ENCODE measurements around the gene TCERG1. TPM values are rescaled to one million over a fixed set of nuclear protein-coding genes. Genes with fewer than 3 reads are reported as not detected.

The TCERG1 gene
- total RNA-seq, 2 donors from 2014 or later, result 108 to 144 TPM

- Mint-ChIP-seq H3K9me3 (no peaks in the 10 kb centered on the region), H3K27ac (no peak overlapping the region), H3K4me1 (no peaks in the 10 kb centered on the region), H3K27me3 (ENCODE audit: insufficient read depth) (peaks cover 10% of the 10 kb centered on the region), H3K4me3 (no peak overlapping the region), H3K36me3 (ENCODE audit: low read depth) (no peaks in the 10 kb centered on the region)
- WGBS, 2 experiments (ENCODE audit: insufficient coverage in 1 of 2, insufficient read length in 1 of 2), result 33 to 47% methylated on average over 2 to 3 of the region's 4 CpGs
- Histone ChIP-seq H3K9me3 (ENCODE audit: control insufficient read depth, low read length) (no peaks in the 10 kb centered on the region), H3K4me1 (ENCODE audit: control insufficient read depth, insufficient read depth, low read length) (no peaks in the 10 kb centered on the region), H3K4me3 (ENCODE audit: low read length) (no peak overlapping the region), H3K27ac (ENCODE audit: low read depth, low read length) (no peak overlapping the region), H3K36me3 (ENCODE audit: control insufficient read depth, insufficient read depth, low read length) (no peaks in the 10 kb centered on the region), H3K9ac (ENCODE audit: extremely low read depth, low read length, poor library complexity, severe bottlenecking) (no peak overlapping the region), H3K27me3 (ENCODE audit: control insufficient read depth, insufficient read depth, low read length, poor library complexity, severe bottlenecking) (peaks cover 18% of the 10 kb centered on the region)
- no peak for DNase-seq
- TF ChIP-seq CTCF (conservative IDR thresholded peaks at IDR 0.05), result no peak
These were observed 19.5 kb upstream of the TCERG1 start for GRCh38 chr5:146427619-146427997.

- no peak overlapping the region for H3K27ac ChIP-seq (ENCODE audit: low read depth, low read length)
- no peak for DNase-seq
- no peaks in the 10 kb centered on the region for H3K4me1 Mint-ChIP-seq
- H3K4me1 ChIP-seq (ENCODE audit: control insufficient read depth, insufficient read depth, low read length), result no peaks in the 10 kb centered on the region
- no peaks in the 10 kb centered on the region for H3K9me3 Mint-ChIP-seq
- H3K27ac Mint-ChIP-seq, result no peak overlapping the region
- no peak overlapping the region for H3K9ac ChIP-seq (ENCODE audit: extremely low read depth, low read length, poor library complexity, severe bottlenecking)
- no peaks in the 10 kb centered on the region for H3K9me3 ChIP-seq (ENCODE audit: control insufficient read depth, low read length)
- H3K27me3 ChIP-seq (ENCODE audit: control insufficient read depth, insufficient read depth, low read length, poor library complexity, severe bottlenecking), result peaks cover 21% of the 10 kb centered on the region
- H3K4me3 Mint-ChIP-seq, result no peak overlapping the region
- peaks cover 10% of the 10 kb centered on the region for H3K27me3 Mint-ChIP-seq (ENCODE audit: insufficient read depth)
- no peak for TF ChIP-seq CTCF (conservative IDR thresholded peaks at IDR 0.05)
- no peak overlapping the region for H3K4me3 ChIP-seq (ENCODE audit: low read length)
- H3K36me3 Mint-ChIP-seq (ENCODE audit: low read depth), result no peaks in the 10 kb centered on the region
- no peaks in the 10 kb centered on the region for H3K36me3 ChIP-seq (ENCODE audit: control insufficient read depth, insufficient read depth, low read length)
- 86% methylated on average over 8 of the region's 8 CpGs for WGBS, 2 experiments (ENCODE audit: insufficient coverage in 1 of 2, insufficient read length in 1 of 2)
These were observed 18.5 kb upstream of the TCERG1 start for GRCh38 chr5:146428658-146429057.

DNA sequence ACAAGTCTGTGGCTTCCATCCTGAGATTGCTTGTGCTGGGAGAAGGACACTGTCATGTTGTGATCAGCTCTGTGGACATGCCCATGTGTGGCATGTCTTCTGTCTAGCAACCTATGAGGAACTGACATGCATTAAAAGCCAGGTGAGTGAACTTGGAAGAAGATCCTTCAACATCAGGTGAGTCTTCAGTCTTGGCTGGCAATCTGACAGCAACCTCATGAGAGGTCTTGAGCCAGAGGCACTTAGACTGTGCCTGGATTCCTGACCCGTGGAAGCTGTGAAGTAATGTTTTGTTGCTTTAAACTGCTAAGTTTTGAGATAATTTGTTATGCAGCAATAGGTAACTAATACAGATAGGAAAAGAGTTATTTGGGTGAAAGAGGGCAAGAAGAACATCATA lies 6.8 kb upstream of the TCERG1 start:
- Mint-ChIP-seq H3K4me1 (peaks cover 11% of the 10 kb centered on the region), H3K27me3 (ENCODE audit: insufficient read depth) (peaks cover 17% of the 10 kb centered on the region), H3K9me3 (no peaks in the 10 kb centered on the region), H3K27ac (no peak overlapping the region), H3K36me3 (ENCODE audit: low read depth) (no peaks in the 10 kb centered on the region), H3K4me3 (no peak overlapping the region)
- H3K4me1 ChIP-seq (ENCODE audit: control insufficient read depth, insufficient read depth, low read length), result peaks cover 4% of the 10 kb centered on the region
- H3K9ac ChIP-seq (ENCODE audit: extremely low read depth, low read length, poor library complexity, severe bottlenecking), result no peak overlapping the region
- H3K36me3 ChIP-seq (ENCODE audit: control insufficient read depth, insufficient read depth, low read length), result no peaks in the 10 kb centered on the region
- H3K9me3 ChIP-seq (ENCODE audit: control insufficient read depth, low read length), result no peaks in the 10 kb centered on the region
- TF ChIP-seq CTCF (conservative IDR thresholded peaks at IDR 0.05), result no peak
- H3K27me3 ChIP-seq (ENCODE audit: control insufficient read depth, insufficient read depth, low read length, poor library complexity, severe bottlenecking), result peaks cover 35% of the 10 kb centered on the region
- no peak overlapping the region for H3K4me3 ChIP-seq (ENCODE audit: low read length)
- no peak for DNase-seq
- WGBS, 2 experiments (ENCODE audit: insufficient coverage in 1 of 2, insufficient read length in 1 of 2), result 78% methylated on average over 1 of the region's 1 CpG; no CpG with 5 or more reads in 1 of the 2 experiments
- no peak overlapping the region for H3K27ac ChIP-seq (ENCODE audit: low read depth, low read length)
